ENCODE results near the gene SDCCAG8. TPM values are rescaled to one million over a fixed set of nuclear protein-coding genes. Genes with fewer than 3 reads are reported as not detected.

SDCCAG8 gene
- total RNA-seq, 1 experiment from 2014 or later: 10.0 TPM

- Histone ChIP-seq H3K27me3 (ENCODE audit: insufficient read depth, low read length) (no peaks in the 10 kb centered on the region), H4K20me1 (ENCODE audit: control insufficient read depth, insufficient read depth, insufficient read length) (no peaks in the 10 kb centered on the region), H4K8ac (replicated peaks; ENCODE audit: insufficient read length, low read depth, low read length) (no peak overlapping the region), H2BK20ac (ENCODE audit: low read depth, low read length, poor library complexity, severe bottlenecking) (no peak overlapping the region), H3K4me1 (ENCODE audit: insufficient read depth, low read length) (peaks cover 8% of the 10 kb centered on the region), H3K9me3 (ENCODE audit: control insufficient read depth, low read depth, low read length) (no peaks in the 10 kb centered on the region), H3K18ac (ENCODE audit: insufficient read length, low read depth, low read length) (no peak overlapping the region), H3K79me1 (ENCODE audit: insufficient read depth, low read depth, low read length, poor library complexity, severe bottlenecking) (no peaks in the 10 kb centered on the region), H3K56ac (ENCODE audit: insufficient read length, low read depth, low read length) (no peak overlapping the region), H3K4ac (ENCODE audit: low read depth, low read length) (no peak overlapping the region), H3K9ac (ENCODE audit: extremely low read depth, insufficient read length, low read length) (no peak overlapping the region), H2BK15ac (ENCODE audit: low read depth, low read length) (no peak overlapping the region), H2BK120ac (ENCODE audit: low read depth, low read length, poor library complexity, severe bottlenecking) (no peak overlapping the region), H3K23me2 (ENCODE audit: insufficient read length, low read depth, low read length, poor library complexity, severe bottlenecking) (no peaks in the 10 kb centered on the region), H4K5ac (ENCODE audit: insufficient read length, low read depth, low read length) (no peak overlapping the region), H2BK12ac (ENCODE audit: insufficient read length, low read depth, low read length) (no peak overlapping the region), H3T11ph (ENCODE audit: low read length) (no peak overlapping the region), H2BK5ac (ENCODE audit: insufficient read length, low read length) (no peak overlapping the region), H2AK5ac (ENCODE audit: insufficient read length, low read length) (no peak overlapping the region), H2AFZ (ENCODE audit: low read length) (no peak overlapping the region), H3K79me2 (ENCODE audit: insufficient read depth, low read length) (no peaks in the 10 kb centered on the region), H3K14ac (ENCODE audit: insufficient read depth, low read length) (no peak overlapping the region), H4K91ac (ENCODE audit: insufficient read length, low read depth, low read length) (no peak overlapping the region), H3K23ac (ENCODE audit: insufficient read length, low read depth, low read length) (no peak overlapping the region), H3K4me2 (ENCODE audit: insufficient read depth, insufficient read length, low read length) (no peak overlapping the region), H3K27ac (ENCODE audit: insufficient read length, low read depth, low read length) (no peak overlapping the region)
- H3K27ac Mint-ChIP-seq: no peak overlapping the region
- H3K9me3 Mint-ChIP-seq: no peaks in the 10 kb centered on the region
- no peak for DNase-seq
- H3K4me1 Mint-ChIP-seq: peaks cover 36 to 37% of the 10 kb centered on the region in 2 experiments
- no peak for TF ChIP-seq CTCF (conservative IDR thresholded peaks at IDR 0.05)
- no peaks in the 10 kb centered on the region for H3K36me3 Mint-ChIP-seq (ENCODE audit: insufficient read depth in 1 of 3, low read depth in 3 of 3)
- no peak overlapping the region for H3K4me3 Mint-ChIP-seq
- H3K27me3 Mint-ChIP-seq (ENCODE audit: low read depth): no peaks in the 10 kb centered on the region
Observed at GRCh38 chr1:243416495-243416894, 160.7 kb downstream of the SDCCAG8 start.
